SK-N-SH (cell line): ENCODE results near the gene KLK5. TPM values are rescaled to one million over a fixed set of nuclear protein-coding genes. Genes with fewer than 3 reads are reported as not detected.
"Not testable (repeated sequence)": the region's sequence is repeated elsewhere in the genome, so short reads cannot be mapped to it uniquely, and the experiment has no call there.

ENCODE experiments used
- CTCF ChIA-PET: fragments of 300-600, 350-600 bp; formaldehyde crosslinking; extraction: SDS; loops from one replicate; lab custom pipeline; 2021; lab: Yijun Ruan, JAX
- POLR2A ChIA-PET: fragments of 350-600 bp; sonication (Branson Sonifier 250); formaldehyde crosslinking; extraction: SDS; loops from one replicate; lab custom pipeline; 2020; ENCODE audit warnings: antibody characterized with exemption, inconsistent platforms; lab: Yijun Ruan, JAX
- DNase-seq: peaks from one replicate; pipeline ENCODE4 v3.0.0; 2012
- H2AFZ ChIP-seq: fragments of 200-600 bp; sonication (generic); 2 replicates; pipeline ENCODE4 v1.8.1; 2016; ENCODE audit warnings: antibody characterized with exemption, mild to moderate bottlenecking, low read depth
- H3F3A ChIP-seq: fragments of 200-600 bp; sonication (generic); replicated peaks from 2 replicates; pipeline ENCODE3; 2016; ENCODE audit warnings: antibody characterized with exemption, mild to moderate bottlenecking; ENCODE audit not compliant: insufficient read depth
- H3K27ac ChIP-seq, 2 experiments: fragments of 200-500 bp in 1 of 2; fragments of 200-600 bp in 1 of 2; sonication (Bioruptor generic) in 1 of 2; sonication (generic), shearing (Covaris generic) in 1 of 2; 2 replicates each; pipeline versions ENCODE4 v1.5.1 to v1.6.1; 2014 to 2016; ENCODE audit warnings: low read depth in 2 of 2, inconsistent platforms in 1 of 2, low read length in 1 of 2, mild to moderate bottlenecking in 1 of 2, mixed read lengths in 1 of 2
- H3K27me3 ChIP-seq: fragments of 200-600 bp; sonication (generic), shearing (Covaris generic); 2 replicates; pipeline ENCODE4 v1.6.1; 2016; ENCODE audit warnings: mixed run types; ENCODE audit not compliant: insufficient read depth
- H3K36me3 ChIP-seq, 2 experiments: fragments of 200-500 bp in 1 of 2; fragments of 200-600 bp in 1 of 2; sonication (Bioruptor generic) in 1 of 2; sonication (generic) in 1 of 2; replicated peaks in 1 of 2; 2 replicates each; pipeline versions ENCODE3 to v1.5.1; 2014 to 2016; ENCODE audit warnings: low read length in 1 of 2, mild to moderate bottlenecking in 1 of 2; ENCODE audit not compliant: insufficient read depth in 2 of 2, control insufficient read depth in 1 of 2
- H3K4me1 ChIP-seq, 2 experiments: fragments of 200-500 bp in 1 of 2; fragments of 200-600 bp in 1 of 2; sonication (Bioruptor generic) in 1 of 2; sonication (generic), shearing (Covaris generic) in 1 of 2; 2 replicates each; pipeline versions ENCODE4 v1.5.1 to v1.6.1; 2014 to 2016; ENCODE audit warnings: low read depth in 1 of 2, low read length in 1 of 2, mixed run types in 1 of 2; ENCODE audit not compliant: insufficient read depth in 2 of 2, control insufficient read depth in 1 of 2
- H3K4me2 ChIP-seq: fragments of 200-600 bp; sonication (generic), shearing (Covaris generic); 2 replicates; pipeline ENCODE4 v1.6.1; 2017; ENCODE audit warnings: mixed run types
- H3K4me3 ChIP-seq, 2 experiments: fragments of 200-500 bp in 1 of 2; fragments of 200-600 bp in 1 of 2; sonication (Bioruptor generic) in 1 of 2; sonication (generic), shearing (Covaris generic) in 1 of 2; 2 replicates each; pipeline versions ENCODE4 v1.5.1 to v1.8.1; 2014 to 2016; ENCODE audit warnings: low read depth in 2 of 2, inconsistent platforms in 1 of 2, low read length in 1 of 2, mild to moderate bottlenecking in 1 of 2, mixed read lengths in 1 of 2, moderate library complexity in 1 of 2
- H3K79me2 ChIP-seq: fragments of 200-600 bp; sonication (generic); 2 replicates; pipeline ENCODE4 v1.8.1; 2017; ENCODE audit warnings: mild to moderate bottlenecking; ENCODE audit not compliant: insufficient read depth
- H3K9ac ChIP-seq: fragments of 200-600 bp; sonication (generic); 2 replicates; pipeline ENCODE4 v1.6.1; 2017; ENCODE audit warnings: mixed run types
- H3K9me2 ChIP-seq: fragments of 200-600 bp; sonication (generic); 2 replicates; pipeline ENCODE4 v1.6.1; 2017; ENCODE audit warnings: mixed run types
- H3K9me3 ChIP-seq: fragments of 200-600 bp; sonication (generic); 2 replicates; pipeline ENCODE4 v1.6.1; 2017; ENCODE audit warnings: mixed run types, mild to moderate bottlenecking, moderate library complexity
- H4K20me1 ChIP-seq: fragments of 200-600 bp; sonication (generic); 2 replicates; pipeline ENCODE4 v1.6.1; 2017; ENCODE audit warnings: mild to moderate bottlenecking, mixed run types; ENCODE audit not compliant: insufficient read depth
- FOXJ3 ChIP-seq: sonication (generic); formaldehyde crosslinking; IDR thresholded peaks from 2 replicates; pipeline ENCODE4 v1.5.1; 2020; ENCODE audit warnings: mild to moderate bottlenecking, missing genetic modification reagents
- FOXM1 ChIP-seq: IDR thresholded peaks from 2 replicates; pipeline ENCODE4 v1.4.0; 2012; ENCODE audit warnings: low read depth, mild to moderate bottlenecking
- GABPA ChIP-seq: IDR thresholded peaks from 2 replicates; pipeline ENCODE4 v1.4.0; 2012; ENCODE audit warnings: low read depth, mild to moderate bottlenecking
- GATA2 ChIP-seq: sonication (generic); formaldehyde crosslinking; IDR thresholded peaks from 2 replicates; pipeline ENCODE4 v1.5.0; 2020; ENCODE audit warnings: mild to moderate bottlenecking, missing genetic modification reagents
- MEF2A ChIP-seq: IDR thresholded peaks from 2 replicates; pipeline ENCODE4 v1.4.0; 2012; ENCODE audit warnings: low read depth, borderline replicate concordance
- NFIC ChIP-seq: IDR thresholded peaks from 2 replicates; pipeline ENCODE4 v1.4.0; 2012; ENCODE audit warnings: borderline replicate concordance
- NRF1 ChIP-seq: IDR thresholded peaks from 2 replicates; pipeline ENCODE4 v1.6.1; 2012; ENCODE audit warnings: low read depth, mild to moderate bottlenecking, low read length
- PBX3 ChIP-seq: IDR thresholded peaks from 2 replicates; pipeline ENCODE4; 2012
- POLR2AphosphoS5 ChIP-seq: IDR thresholded peaks from 2 replicates; pipeline ENCODE4 v1.6.1; 2012; ENCODE audit warnings: low read depth, low read length
- RXRA ChIP-seq: IDR thresholded peaks from 2 replicates; pipeline ENCODE4 v1.4.0; 2012; ENCODE audit warnings: low read depth, mild to moderate bottlenecking, borderline replicate concordance
- TCF12 ChIP-seq: IDR thresholded peaks from 2 replicates; pipeline ENCODE4 v1.4.0; 2012
- USF1 ChIP-seq: IDR thresholded peaks from 2 replicates; pipeline ENCODE4 v1.4.0; 2012; ENCODE audit warnings: low read depth, borderline replicate concordance
- ZBTB33 ChIP-seq: IDR thresholded peaks from 2 replicates; pipeline ENCODE4 v1.4.0; 2012; ENCODE audit warnings: low read depth, borderline replicate concordance
- WGBS: methylation state at CpG from one replicate; pipeline ENCODE4 v1.1.6; 2017; ENCODE audit warnings: low lambda C conversion rate; 5-methylcytosine and 5-hydroxymethylcytosine counted together
- polyA plus RNA-seq, 3 experiments: library from polyadenylated mRNA; depleted of rRNA; stranded (reverse); fragments of >200 nt; gene quantifications; 2 replicates each; pipeline ENCODE4 v1.2.3, GENCODE V29; 2012

The KLK5 gene
- polyA plus RNA-seq, 1 of the 3 experiments (the other 2 are of a cell fraction): not detected

DNA sequence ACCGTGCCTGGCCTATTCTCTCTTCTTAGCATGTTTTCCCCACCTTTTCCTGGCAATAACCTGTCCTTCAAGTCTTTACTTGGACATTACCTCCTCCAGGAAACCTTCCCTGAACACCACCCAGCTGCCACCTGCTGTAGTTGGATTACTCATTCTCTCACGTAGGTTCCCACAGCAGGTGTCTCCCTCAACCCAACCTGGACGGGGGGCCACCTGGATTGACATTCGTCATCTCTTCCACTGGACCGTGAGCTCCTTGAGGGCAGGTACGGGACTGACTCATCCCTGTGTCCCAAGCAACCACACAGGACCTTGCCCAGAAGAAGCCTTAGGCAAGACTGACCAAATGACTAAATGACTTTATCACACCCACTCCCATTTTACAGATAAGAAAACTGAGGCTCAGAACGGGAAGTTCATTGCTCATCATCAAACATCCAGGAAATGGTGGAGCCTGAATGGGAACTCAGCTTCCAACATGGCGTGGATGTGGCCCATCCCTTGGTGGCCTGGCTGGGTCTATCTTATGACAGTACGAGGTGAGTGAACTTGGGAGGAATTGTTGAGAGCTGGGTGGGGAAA lies 20.0 kb upstream of the KLK5 start:
- peaks cover 34% of the 10 kb centered on the region for H3K27me3 ChIP-seq
- DNase-seq: no peak
- no peaks in the 10 kb centered on the region for H3K36me3 ChIP-seq
- no peaks in the 10 kb centered on the region for H3K9me2 ChIP-seq
- H3F3A ChIP-seq: no peaks in the 10 kb centered on the region
- WGBS: 2% methylated on average over 9 of the region's 9 CpGs
- H3K27ac ChIP-seq: no peak overlapping the region
- H3K4me1 ChIP-seq: no peaks in the 10 kb centered on the region
- no peak overlapping the region for H3K4me3 ChIP-seq
- H3K9me3 ChIP-seq: no peaks in the 10 kb centered on the region
- H3K79me2 ChIP-seq: no peaks in the 10 kb centered on the region
- H2AFZ ChIP-seq: no peak overlapping the region
- no peak overlapping the region for H3K4me2 ChIP-seq
- ChIA-PET CTCF (interaction anchor here (0.5 to 0.8 kb wide), 2 partner anchors 48 to 684 kb away, joined by 3 to 5 read pairs; no protein-coding TSS in a partner anchor), POLR2A (no interaction called here)
- TF ChIP-seq PBX3 (no peak), TCF12 (no peak), MEF2A (no peak), ZBTB33 (no peak), GATA2 (CRISPR knock-in tag) (no peak), POLR2AphosphoS5 (no peak), FOXM1 (no peak), NRF1 (no peak), FOXJ3 (no peak), NFIC (no peak), USF1 (no peak), RXRA (no peak), GABPA (no peak)
- H4K20me1 ChIP-seq: no peaks in the 10 kb centered on the region
- H3K9ac ChIP-seq: no peak overlapping the region

DNA sequence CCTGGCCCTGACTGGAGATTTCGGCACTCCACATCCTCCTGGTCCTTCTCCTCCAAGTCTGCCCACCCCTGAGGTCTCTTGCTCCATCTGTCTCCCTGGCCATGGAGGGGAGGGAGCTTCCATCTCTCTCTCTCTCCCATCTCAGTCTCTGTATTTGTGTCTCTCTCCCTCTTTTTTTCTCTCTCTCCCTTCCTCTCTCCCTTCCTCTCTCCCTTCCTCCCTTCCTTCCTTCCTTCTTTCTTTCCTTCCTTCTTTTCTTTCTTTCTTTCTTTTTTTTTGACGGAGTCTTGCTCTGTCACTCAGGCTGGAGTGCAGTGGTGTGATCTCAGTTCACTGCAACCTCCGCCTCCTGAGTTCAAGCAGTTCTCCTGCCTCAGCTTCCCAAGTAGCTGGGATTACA lies 17.0 kb upstream of the KLK5 start:
- H3K4me3 ChIP-seq, H3F3A ChIP-seq, H3K9me3 ChIP-seq, H3K9ac ChIP-seq, H3K79me2 ChIP-seq, H3K4me2 ChIP-seq, H3K9me2 ChIP-seq, H4K20me1 ChIP-seq, H2AFZ ChIP-seq, DNase-seq, POLR2A ChIA-PET, CTCF ChIA-PET, H3K27ac ChIP-seq, H3K4me1 ChIP-seq, H3K36me3 ChIP-seq: not testable (repeated sequence)
- 17% methylated on average over 3 of the region's 3 CpGs for WGBS
- peaks cover 55% of the 10 kb centered on the region for H3K27me3 ChIP-seq
